ENCODE data around the gene SCNN1G. TPM values are rescaled to one million over a fixed set of nuclear protein-coding genes. Genes with fewer than 3 reads are reported as not detected.

Gene SCNN1G
- total and polyA plus RNA-seq, 2 of the 4 experiments (the other 2 are of a cell fraction) = not detected

- H2BK15ac ChIP-seq (ENCODE audit: low read depth, low read length) = no peak overlapping the region
- H3K4me3 ChIP-seq (ENCODE audit: insufficient read depth, low read depth, low read length) = no peak overlapping the region
- H3K14ac ChIP-seq (replicated peaks; ENCODE audit: low read depth, low read length) = no peak overlapping the region
- ChIA-PET CTCF (no interaction called here), POLR2A (ENCODE audit: unreplicated experiment) (no interaction called here)
- H3K9ac ChIP-seq (ENCODE audit: low read depth, low read length) = no peak overlapping the region
- no peak overlapping the region for H2AFZ ChIP-seq (replicated peaks; ENCODE audit: low read length, poor library complexity)
- H3K27ac ChIP-seq (ENCODE audit: insufficient read depth, low read length) = no peak overlapping the region
- H3K79me1 ChIP-seq (ENCODE audit: low read depth in 1 of 2, low read length in 2 of 2) = no peaks in the 10 kb centered on the region
- DNase-seq = no peak
- no peak overlapping the region for H2BK120ac ChIP-seq (ENCODE audit: low read depth, low read length)
- H3K4me2 ChIP-seq (ENCODE audit: low read depth, low read length) = no peak overlapping the region
- H4K20me1 ChIP-seq (ENCODE audit: insufficient read depth, low read length) = no peaks in the 10 kb centered on the region
- no peak overlapping the region for H4K8ac ChIP-seq (ENCODE audit: low read depth in 2 of 2, low read length in 2 of 2)
- WGBS, 2 experiments (ENCODE audit: extremely low coverage in 2 of 2, insufficient read length in 1 of 2) = no CpG with 5 or more reads among the region's 1 CpG
- no peaks in the 10 kb centered on the region for H3K27me3 ChIP-seq (ENCODE audit: control insufficient read depth, insufficient read depth, low read length)
- TF ChIP-seq MAZ (IDR thresholded peaks at IDR 0.05; ENCODE audit: borderline replicate concordance, low read depth, low read length) = no peak
- no peak for TF ChIP-seq BHLHE40 (IDR thresholded peaks at IDR 0.05; ENCODE audit: low read depth, low read length)
- no peak for TF ChIP-seq RFX5 (IDR thresholded peaks at IDR 0.05; ENCODE audit: low read depth, low read length)
- TF ChIP-seq MAFK (IDR thresholded peaks at IDR 0.05; ENCODE audit: low read depth, low read length) = no peak
- no peak for TF ChIP-seq SMC3 (IDR thresholded peaks at IDR 0.05; ENCODE audit: low read depth, low read length)
- no peak for TF ChIP-seq POLR2A (IDR thresholded peaks at IDR 0.05; ENCODE audit: low read depth, low read length)
- H2AK5ac ChIP-seq (ENCODE audit: low read depth, low read length) = no peak overlapping the region
- BruUV-seq (replicated peaks) = no TSS peak
- ATAC-seq (ENCODE audit: low read depth) = no peak
- no peaks in the 10 kb centered on the region for H3K9me3 ChIP-seq (ENCODE audit: control insufficient read depth, insufficient read depth, low read length)
- no peak overlapping the region for H3K23ac ChIP-seq (ENCODE audit: low read depth, low read length)
- H2AK9ac ChIP-seq (replicated peaks; ENCODE audit: low read depth, low read length, poor library complexity) = no peak overlapping the region
- no peak overlapping the region for H2BK5ac ChIP-seq (ENCODE audit: low read depth, low read length, poor library complexity, severe bottlenecking)
- H3K18ac ChIP-seq (ENCODE audit: low read depth, low read length) = no peak overlapping the region
- no peaks in the 10 kb centered on the region for H3K9me1 ChIP-seq (ENCODE audit: insufficient read depth, low read length)
- H3K56ac ChIP-seq (ENCODE audit: extremely low read depth, insufficient read depth, low read length) = no peak overlapping the region
- intact Hi-C loops (cut with micrococcal nuclease) (no loop called here), in situ Hi-C loops (cut with MboI; ENCODE audit: low sequenced_read_pairs) (no loop called here), dilution Hi-C loops (cut with HindIII; ENCODE audit: low sequenced_read_pairs, unreplicated experiment) (no loop called here)
- no peak overlapping the region for H4K5ac ChIP-seq (ENCODE audit: low read depth, low read length)
- no peaks in the 10 kb centered on the region for H3K36me3 ChIP-seq (ENCODE audit: control insufficient read depth, insufficient read depth, low read length)
- H4K91ac ChIP-seq (ENCODE audit: insufficient read depth, low read depth, low read length) = no peak overlapping the region
- H3K4me1 ChIP-seq (ENCODE audit: control insufficient read depth, insufficient read depth, low read length) = no peaks in the 10 kb centered on the region
- H3K4ac ChIP-seq (ENCODE audit: low read depth, low read length) = no peak overlapping the region
- no peak overlapping the region for H2BK20ac ChIP-seq (ENCODE audit: low read depth, low read length)
These were observed 67.3 kb downstream of the SCNN1G start for GRCh38 chr16:23249830-23250229.

Data from IMR-90 (cell line).